HepG2 (cell line): Measurements from ENCODE around the gene RBBP5.

Experiments used
- EZH2 ChIP-seq: conservative IDR thresholded peaks from 2 replicates; pipeline ENCODE4 v1.6.1; 2012; ENCODE audit warnings: mild to moderate bottlenecking, low read depth, low read length, moderate library complexity
- SIN3B ChIP-seq: fragments of 150-350 bp; IDR thresholded peaks from 2 replicates; pipeline ENCODE4 v1.6.1; 2014; ENCODE audit warnings: low read length
- ZNF678 ChIP-seq: sonication (generic); formaldehyde crosslinking; IDR thresholded peaks from 2 replicates; pipeline ENCODE4 v1.4.0; 2020; ENCODE audit warnings: mild to moderate bottlenecking, missing genetic modification reagents

DNA sequence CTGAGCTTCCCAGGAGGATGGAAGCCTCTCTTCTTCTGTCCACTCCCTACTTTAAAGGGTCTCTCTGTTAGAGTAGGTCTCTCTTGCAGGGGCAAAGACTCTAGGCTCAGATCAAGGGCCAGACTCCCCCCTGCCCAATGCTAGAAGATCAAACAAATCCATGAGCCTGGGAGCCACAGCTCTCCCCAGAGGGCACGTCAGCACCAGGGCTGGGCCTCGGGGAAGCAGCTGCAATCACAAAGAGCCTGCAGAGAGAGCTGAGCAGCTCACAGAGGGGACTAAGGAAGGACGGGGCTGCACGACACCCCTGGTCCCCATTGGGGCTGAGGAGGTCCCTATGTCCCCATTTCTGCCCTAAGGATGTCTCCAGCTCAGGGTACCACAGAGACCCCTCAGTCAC, 74.9 kb downstream of the RBBP5 start:
- TF ChIP-seq EZH2 (no peak), SIN3B (no peak), ZNF678 (no peak)
